Measurements from ENCODE around the gene TSPAN8.

GRCh38 chr12:71135077-71135811 lies 22.6 kb downstream of the TSPAN8 start:
- TF ChIP-seq, protein P1, sequence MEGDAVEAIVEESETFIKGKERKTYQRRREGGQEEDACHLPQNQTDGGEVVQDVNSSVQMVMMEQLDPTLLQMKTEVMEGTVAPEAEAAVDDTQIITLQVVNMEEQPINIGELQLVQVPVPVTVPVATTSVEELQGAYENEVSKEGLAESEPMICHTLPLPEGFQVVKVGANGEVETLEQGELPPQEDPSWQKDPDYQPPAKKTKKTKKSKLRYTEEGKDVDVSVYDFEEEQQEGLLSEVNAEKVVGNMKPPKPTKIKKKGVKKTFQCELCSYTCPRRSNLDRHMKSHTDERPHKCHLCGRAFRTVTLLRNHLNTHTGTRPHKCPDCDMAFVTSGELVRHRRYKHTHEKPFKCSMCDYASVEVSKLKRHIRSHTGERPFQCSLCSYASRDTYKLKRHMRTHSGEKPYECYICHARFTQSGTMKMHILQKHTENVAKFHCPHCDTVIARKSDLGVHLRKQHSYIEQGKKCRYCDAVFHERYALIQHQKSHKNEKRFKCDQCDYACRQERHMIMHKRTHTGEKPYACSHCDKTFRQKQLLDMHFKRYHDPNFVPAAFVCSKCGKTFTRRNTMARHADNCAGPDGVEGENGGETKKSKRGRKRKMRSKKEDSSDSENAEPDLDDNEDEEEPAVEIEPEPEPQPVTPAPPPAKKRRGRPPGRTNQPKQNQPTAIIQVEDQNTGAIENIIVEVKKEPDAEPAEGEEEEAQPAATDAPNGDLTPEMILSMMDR (IDR thresholded peaks at IDR 0.05) = no peak
- TF ChIP-seq POLR2AphosphoS5 (IDR thresholded peaks at IDR 0.05) = no peak

Data from sigmoid colon (tissue), 4 donors.